ENCODE measurements around the gene ATP2C2.
A peak's percentile ranks its signal among the peaks of the same experiment; 100 is the strongest.

ATP2C2 gene

GRCh38 chr16:84476401-84476800 lies 108.1 kb downstream of the ATP2C2 start:
- no peak for DNase-seq (ENCODE audit: low spot score)

DNA sequence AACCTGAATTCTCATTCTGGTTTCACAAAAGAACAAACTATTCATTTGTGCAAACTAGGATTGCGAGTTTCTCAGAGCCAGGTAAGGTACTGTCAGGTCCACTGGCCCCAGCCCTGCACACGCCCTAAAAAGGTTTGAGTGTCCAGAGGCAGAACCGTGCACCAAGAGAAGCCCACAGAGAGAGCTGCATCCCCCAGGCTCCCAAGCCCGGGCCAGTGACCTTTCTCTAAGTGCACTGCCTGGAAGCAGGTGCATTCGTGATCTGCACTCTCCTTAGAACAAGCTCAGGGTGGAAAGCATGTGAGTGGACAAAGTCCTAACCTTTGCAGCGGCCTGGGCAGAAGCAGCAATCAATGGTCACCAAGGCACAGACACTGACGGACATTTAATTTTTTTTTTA lies 109.3 kb downstream of the ATP2C2 start:
- DNase-seq (ENCODE audit: low spot score): no peak

GRCh38 chr16:84478172-84478947 lies 110.0 kb downstream of the ATP2C2 start:
- no peak for DNase-seq (ENCODE audit: low spot score)

DNA sequence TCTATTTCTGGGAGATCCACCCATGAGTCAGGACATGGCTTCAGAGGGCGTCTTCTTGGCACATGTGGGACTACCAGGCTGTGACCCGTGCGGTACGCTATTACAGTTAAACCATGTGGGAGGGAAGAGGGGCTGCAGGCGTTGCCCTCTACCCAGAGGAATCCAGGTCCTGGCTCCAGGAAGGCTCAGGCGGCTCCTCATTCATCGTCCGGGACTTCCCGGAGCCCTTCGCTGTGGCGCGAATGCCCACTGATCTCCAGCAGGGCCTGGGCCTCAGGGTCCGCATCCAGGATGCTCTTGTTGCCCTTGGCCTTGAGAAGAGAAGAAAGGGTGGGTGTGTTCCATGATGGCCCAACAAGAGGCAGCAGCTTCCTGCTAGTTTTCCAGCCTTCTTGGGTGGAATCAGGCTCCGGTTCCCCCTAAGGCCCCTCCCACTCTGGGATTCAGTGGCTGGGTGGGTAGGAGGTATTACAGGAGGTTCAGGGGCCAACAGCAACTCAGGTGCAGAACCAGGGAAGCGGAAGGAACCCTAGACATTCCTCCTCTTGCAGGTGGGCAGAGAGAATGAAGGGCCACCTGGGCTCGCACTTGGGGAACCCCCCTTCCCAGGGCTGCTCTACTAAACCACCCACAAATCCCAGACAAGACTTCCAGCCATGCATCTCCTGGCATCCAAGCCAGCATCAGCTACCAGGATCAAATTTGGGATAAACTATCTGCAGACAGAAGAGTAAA lies 111.5 kb downstream of the ATP2C2 start:
- DNase-seq (ENCODE audit: low spot score): no peak

- no peak for DNase-seq (ENCODE audit: low spot score)
Observed at GRCh38 chr16:84481051-84481735, 112.9 kb downstream of the ATP2C2 start.

- no peak for DNase-seq (ENCODE audit: low spot score)
Observed at GRCh38 chr16:84482001-84482891, 113.9 kb downstream of the ATP2C2 start.

DNA sequence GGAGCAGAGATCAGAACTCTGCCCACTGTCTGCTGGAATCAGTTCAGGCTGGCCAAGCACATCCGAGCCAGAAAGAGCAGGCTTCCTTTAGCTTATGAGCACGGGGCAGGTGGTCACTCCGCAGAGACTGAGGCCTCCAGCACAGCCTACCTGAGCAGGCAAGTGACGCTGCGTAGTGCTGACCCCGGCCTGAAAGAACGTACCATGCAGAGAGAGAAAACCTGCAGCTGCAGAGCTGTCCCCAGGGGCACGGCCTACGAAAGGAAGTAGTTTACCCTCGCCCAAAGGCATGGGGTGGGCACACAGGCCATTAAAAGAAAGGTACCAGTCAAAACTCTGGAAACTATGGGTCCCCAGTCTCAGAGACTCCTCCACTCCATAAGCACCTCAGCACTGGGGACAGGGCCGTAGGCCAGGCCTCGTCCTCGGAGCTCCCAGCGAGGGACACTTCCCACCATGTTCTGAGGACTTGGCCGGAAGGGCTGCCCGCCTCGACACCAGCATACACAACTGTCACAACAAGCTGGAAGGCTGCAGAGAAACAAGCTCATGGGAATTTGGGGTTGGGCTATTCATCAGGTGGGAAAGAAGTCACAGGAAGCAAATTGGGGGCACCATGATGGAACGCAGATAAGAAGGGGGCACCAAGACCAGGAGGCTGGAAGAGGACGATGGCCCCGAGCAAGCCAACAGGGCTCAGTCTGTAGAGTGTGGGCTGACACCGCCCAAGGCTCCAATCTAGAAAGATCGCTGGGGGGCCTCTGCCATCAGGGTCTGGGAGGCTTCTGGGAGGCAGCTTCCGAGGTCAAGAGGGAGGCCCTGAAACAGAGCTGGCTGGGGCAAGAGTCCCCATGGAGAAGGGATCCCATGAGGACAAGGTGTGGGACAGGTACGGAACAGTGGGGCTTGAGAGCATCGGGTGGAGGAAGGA lies 114.9 kb downstream of the ATP2C2 start:
- DNase-seq (ENCODE audit: low spot score): no peak

DNA sequence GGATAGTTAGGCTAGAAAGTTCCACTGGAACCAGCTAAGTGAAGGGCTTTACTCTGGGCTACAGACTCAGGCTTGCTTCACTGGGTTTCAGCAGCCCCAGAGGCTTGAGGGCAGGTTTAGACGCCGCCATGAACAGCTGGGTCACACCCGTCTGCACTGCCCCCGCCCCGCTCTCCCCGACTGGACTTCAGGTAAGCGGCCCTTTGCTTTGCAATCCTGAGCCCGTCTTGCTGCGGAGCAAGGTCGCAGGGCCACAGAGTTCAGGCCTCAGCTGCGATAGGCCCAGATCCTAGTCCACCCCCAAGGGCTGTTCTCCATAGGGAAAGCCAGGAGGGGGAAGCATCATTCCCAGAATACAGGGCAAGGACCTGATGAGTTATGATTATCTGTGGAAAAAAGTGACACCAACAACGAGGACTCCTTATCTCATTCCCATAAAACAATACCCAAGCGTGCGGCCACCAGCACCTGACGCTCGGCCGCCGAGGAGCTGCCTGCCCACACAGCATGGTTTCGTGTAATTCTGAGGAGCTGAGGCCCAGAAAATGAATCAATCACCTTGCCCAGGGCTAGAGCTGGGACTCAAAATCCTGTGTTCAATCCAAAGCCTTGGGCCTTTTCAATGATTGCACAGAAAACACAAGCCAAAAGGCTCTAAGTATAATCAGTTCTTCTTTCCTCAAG lies 115.7 kb downstream of the ATP2C2 start:
- peak; percentile 26 for DNase-seq (ENCODE audit: low spot score)

- DNase-seq (ENCODE audit: low spot score): peak; percentile 69
Observed at GRCh38 chr16:84484579-84485254, 116.4 kb downstream of the ATP2C2 start.

DNA sequence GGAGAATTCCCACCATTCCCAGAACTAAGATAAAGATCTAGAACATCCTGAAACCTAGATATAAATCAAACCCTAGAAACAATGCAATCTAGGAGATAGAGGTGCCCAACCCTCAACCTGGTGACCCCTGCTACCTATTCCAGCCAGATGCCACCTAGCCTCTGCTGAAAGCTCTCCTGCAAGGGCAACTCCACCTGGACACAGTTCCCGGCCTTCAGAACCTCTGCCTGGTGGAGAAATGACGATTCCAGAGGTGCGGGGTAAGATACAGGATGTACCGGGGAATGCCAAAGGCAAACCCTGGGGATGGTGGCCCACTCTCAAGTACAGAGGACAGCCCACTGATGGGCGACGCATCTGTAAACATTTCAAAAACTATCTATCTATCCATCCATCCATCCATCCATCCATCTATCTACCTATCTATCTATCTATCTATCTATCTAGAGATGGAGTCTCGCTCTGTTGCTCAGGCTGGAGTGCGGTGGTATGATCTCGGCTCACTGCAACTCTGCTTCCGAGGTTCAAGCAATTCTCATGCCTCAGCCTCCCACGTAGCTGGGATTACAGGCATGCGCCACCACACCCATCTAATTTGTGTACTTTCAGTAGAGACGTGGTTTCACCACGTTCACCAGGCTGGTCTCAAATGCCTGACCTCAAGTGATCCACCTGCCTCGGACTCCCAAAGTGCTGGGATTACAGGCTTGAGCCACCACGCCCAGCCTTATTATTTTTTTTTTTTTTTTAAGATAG lies 117.1 kb downstream of the ATP2C2 start:
- no peak for DNase-seq (ENCODE audit: low spot score)

GRCh38 chr16:84486126-84486525 lies 117.8 kb downstream of the ATP2C2 start:
- DNase-seq (ENCODE audit: low spot score): no peak

DNA sequence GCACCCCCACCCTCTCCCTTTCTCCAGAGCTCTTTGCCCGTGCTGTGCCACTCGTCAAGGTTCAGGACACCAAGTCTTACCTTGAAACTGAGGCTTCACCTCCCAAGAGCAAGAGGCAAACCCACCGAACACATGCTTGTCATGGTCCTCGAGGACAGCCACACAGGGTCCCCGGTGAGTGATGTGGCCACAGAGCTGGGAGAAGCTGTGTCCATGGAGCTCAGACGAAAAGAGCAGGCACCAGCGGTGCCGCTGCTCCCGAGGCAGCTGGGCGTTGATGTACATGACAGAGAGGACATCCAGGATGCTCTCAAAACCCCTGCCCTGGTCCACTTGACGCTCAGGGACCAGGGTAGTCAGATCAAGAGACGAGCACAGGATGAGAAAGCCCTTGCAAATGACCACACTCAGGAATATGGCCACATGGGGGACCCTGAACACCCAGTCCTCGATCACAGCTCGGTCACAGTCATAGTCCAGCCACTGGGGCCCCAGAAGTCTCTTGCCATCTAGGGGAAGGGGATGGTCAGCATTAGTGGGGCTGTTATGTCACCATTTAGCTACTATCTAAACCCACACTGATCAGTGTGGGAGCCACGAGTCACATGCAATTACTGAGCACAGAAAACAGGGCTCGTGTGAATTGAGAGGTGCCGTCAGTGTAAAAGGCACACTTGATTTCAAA lies 118.4 kb downstream of the ATP2C2 start:
- no peak for DNase-seq (ENCODE audit: low spot score)

- DNase-seq (ENCODE audit: low spot score): no peak
Observed at GRCh38 chr16:84487358-84487757, 119.0 kb downstream of the ATP2C2 start.

DNA sequence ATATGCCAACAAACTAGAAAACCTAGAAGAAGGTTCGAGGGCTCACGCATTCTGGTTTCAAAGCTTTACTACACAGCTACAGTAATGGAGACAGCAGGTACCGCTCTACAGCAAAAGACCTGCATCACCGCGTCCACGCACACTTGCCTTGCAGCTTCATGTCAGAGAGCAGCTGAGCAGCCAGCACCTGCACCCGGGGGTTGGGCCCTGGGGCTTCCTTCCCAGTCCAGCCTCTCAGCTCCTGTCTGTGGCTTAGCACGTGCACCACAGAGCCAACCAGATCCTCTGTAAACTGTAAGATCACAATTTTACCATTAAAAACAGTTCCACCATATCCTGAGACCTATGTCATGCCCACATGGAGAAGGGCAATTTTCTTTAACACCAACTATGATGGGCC lies 120.8 kb downstream of the ATP2C2 start:
- DNase-seq (ENCODE audit: low spot score): no peak

- DNase-seq (ENCODE audit: low spot score): no peak
Observed at GRCh38 chr16:84495506-84495905, 127.2 kb downstream of the ATP2C2 start.

- DNase-seq (ENCODE audit: low spot score): no peak
Observed at GRCh38 chr16:84496991-84497390, 128.7 kb downstream of the ATP2C2 start.

DNA sequence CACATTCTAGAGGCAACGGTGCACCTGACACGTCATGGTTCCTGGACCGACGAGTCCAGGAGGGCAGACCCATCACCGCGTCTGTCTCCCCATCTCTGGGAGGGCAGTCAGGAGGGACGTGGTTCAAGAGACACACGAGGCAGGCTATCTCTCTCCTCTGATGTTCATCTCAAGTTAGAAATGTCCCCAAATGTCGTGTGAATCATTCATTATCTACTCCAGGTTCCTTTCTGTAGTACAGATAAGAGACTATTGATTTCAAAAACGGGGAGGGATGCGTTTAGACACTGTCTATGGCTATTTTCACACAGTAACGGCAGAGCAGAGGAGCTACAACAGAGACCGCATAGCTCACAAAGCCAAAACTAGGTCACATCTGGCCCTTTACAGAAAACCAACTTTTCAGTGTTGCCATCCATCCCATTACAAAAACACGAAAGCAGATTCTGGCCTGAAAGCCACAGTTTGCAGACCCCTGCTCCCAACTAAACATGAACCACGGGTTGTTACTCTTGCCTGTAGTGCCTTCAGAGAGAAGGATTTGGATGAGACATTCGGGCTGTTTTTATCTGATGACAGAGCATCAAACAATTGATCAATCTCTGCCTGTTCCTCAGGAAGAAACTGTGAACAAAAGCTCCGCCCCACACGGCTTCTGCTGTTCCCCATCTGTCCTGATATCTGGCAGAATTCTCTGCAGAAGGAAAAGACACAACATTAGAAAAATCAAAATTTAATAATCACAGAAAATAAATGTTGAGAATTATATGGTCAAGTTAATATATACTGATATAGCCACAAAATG lies 129.3 kb downstream of the ATP2C2 start:
- no peak for DNase-seq (ENCODE audit: low spot score)

Measured in D341Med (cell line).